Nephron progenitor cell (in vitro differentiated cells): ENCODE measurements around the gene POLA1.

ENCODE experiments used
- DNase-seq: peaks from one replicate; pipeline ENCODE4 v3.0.0; 2021
- H3K27ac Mint-ChIP-seq: 2 replicates; pipeline ENCODE4 v1.8.0; 2021; ENCODE audit warnings: mild to moderate bottlenecking, moderate library complexity, mixed read lengths
- H3K27me3 Mint-ChIP-seq: 2 replicates; pipeline ENCODE4 v1.8.0; 2021; ENCODE audit warnings: mild to moderate bottlenecking, low read depth, mixed read lengths; ENCODE audit not compliant: poor library complexity
- H3K36me3 Mint-ChIP-seq: 2 replicates; pipeline ENCODE4 v1.8.0; 2021; ENCODE audit warnings: low read depth, mixed read lengths
- H3K4me1 Mint-ChIP-seq: 2 replicates; pipeline ENCODE4 v1.8.0; 2021; ENCODE audit warnings: mixed read lengths
- H3K4me3 Mint-ChIP-seq: 2 replicates; pipeline ENCODE4 v1.8.0; 2021; ENCODE audit warnings: mild to moderate bottlenecking, moderate library complexity, mixed read lengths
- H3K9me3 Mint-ChIP-seq: 2 replicates; pipeline ENCODE4 v1.8.0; 2021; ENCODE audit warnings: mild to moderate bottlenecking, moderate library complexity, mixed read lengths
- TF ChIP-seq, protein P1 (sequence below): fragments of 200-600 bp; sonication (generic); IDR thresholded peaks from 2 replicates; pipeline ENCODE4 v1.5.0; 2021; ENCODE audit warnings: antibody characterized with exemption

Gene POLA1

GRCh38 chrX:25017667-25018247, 324.0 kb downstream of the POLA1 start:
- peaks cover 29% of the 10 kb centered on the region for H3K4me1 Mint-ChIP-seq
- H3K36me3 Mint-ChIP-seq, result no peaks in the 10 kb centered on the region
- no peak overlapping the region for H3K27ac Mint-ChIP-seq
- peak; percentile 50 for DNase-seq
- TF ChIP-seq, protein P1, sequence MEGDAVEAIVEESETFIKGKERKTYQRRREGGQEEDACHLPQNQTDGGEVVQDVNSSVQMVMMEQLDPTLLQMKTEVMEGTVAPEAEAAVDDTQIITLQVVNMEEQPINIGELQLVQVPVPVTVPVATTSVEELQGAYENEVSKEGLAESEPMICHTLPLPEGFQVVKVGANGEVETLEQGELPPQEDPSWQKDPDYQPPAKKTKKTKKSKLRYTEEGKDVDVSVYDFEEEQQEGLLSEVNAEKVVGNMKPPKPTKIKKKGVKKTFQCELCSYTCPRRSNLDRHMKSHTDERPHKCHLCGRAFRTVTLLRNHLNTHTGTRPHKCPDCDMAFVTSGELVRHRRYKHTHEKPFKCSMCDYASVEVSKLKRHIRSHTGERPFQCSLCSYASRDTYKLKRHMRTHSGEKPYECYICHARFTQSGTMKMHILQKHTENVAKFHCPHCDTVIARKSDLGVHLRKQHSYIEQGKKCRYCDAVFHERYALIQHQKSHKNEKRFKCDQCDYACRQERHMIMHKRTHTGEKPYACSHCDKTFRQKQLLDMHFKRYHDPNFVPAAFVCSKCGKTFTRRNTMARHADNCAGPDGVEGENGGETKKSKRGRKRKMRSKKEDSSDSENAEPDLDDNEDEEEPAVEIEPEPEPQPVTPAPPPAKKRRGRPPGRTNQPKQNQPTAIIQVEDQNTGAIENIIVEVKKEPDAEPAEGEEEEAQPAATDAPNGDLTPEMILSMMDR, result no peak
- peaks cover 11% of the 10 kb centered on the region for H3K9me3 Mint-ChIP-seq
- peaks cover 97% of the 10 kb centered on the region for H3K27me3 Mint-ChIP-seq
- peak overlapping the region; percentile 12 for H3K4me3 Mint-ChIP-seq

- TF ChIP-seq, protein P1, result no peak
- Mint-ChIP-seq H3K27ac (no peak overlapping the region), H3K9me3 (peaks cover 11% of the 10 kb centered on the region), H3K4me1 (peaks cover 29% of the 10 kb centered on the region), H3K36me3 (no peaks in the 10 kb centered on the region), H3K4me3 (no peak overlapping the region), H3K27me3 (peaks cover 100% of the 10 kb centered on the region)
- no peak for DNase-seq
Measured at GRCh38 chrX:25018682-25019081, 325.0 kb downstream of the POLA1 start.

DNA sequence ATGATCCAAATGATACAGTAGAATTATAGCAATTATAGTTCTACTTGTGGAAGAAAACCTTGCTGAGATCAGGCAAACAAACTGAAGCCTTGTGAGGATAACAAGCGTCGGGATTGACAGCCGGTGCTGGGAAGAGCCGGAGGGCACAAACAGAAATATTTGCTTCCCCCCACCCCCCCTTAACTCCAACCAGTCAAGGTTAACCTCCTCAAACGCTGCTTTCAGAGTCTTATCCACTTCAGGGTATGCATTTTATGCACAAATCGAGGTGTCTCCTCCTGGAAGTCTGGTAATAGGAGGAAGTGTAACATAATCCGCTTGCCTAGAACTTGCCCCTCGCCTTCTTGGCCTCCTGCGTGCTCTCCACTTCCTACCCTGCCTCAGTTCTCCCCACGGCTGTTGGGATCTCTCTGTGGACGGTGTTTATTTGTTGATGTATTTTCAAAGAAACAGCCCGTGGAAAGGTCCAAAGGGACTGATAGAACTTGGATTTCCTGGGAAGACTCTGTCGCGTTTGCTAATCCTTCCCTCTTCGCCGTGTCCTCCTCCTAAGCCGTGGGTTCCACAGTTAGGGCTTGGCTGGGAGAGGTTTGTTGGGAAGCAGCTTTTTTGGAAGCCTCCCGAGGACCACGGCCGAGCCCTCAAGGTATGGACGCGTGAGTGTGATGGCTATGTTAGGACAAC, 326.1 kb downstream of the POLA1 start:
- peaks cover 11% of the 10 kb centered on the region for H3K9me3 Mint-ChIP-seq
- H3K27me3 Mint-ChIP-seq, result peaks cover 100% of the 10 kb centered on the region
- TF ChIP-seq, protein P1, result no peak
- peaks cover 29% of the 10 kb centered on the region for H3K4me1 Mint-ChIP-seq
- peak overlapping the region; percentile 52 for H3K4me3 Mint-ChIP-seq
- no peaks in the 10 kb centered on the region for H3K36me3 Mint-ChIP-seq
- DNase-seq, result no peak
- H3K27ac Mint-ChIP-seq, result no peak overlapping the region

- H3K36me3 Mint-ChIP-seq, result no peaks in the 10 kb centered on the region
- peaks cover 29% of the 10 kb centered on the region for H3K4me1 Mint-ChIP-seq
- no peak overlapping the region for H3K27ac Mint-ChIP-seq
- peak overlapping the region; percentile 52 for H3K4me3 Mint-ChIP-seq
- peak; percentile 26 for DNase-seq
- TF ChIP-seq, protein P1, result no peak
- H3K9me3 Mint-ChIP-seq, result peaks cover 11% of the 10 kb centered on the region
- H3K27me3 Mint-ChIP-seq, result peaks cover 100% of the 10 kb centered on the region
Measured at GRCh38 chrX:25020391-25020904, 326.7 kb downstream of the POLA1 start.

DNA sequence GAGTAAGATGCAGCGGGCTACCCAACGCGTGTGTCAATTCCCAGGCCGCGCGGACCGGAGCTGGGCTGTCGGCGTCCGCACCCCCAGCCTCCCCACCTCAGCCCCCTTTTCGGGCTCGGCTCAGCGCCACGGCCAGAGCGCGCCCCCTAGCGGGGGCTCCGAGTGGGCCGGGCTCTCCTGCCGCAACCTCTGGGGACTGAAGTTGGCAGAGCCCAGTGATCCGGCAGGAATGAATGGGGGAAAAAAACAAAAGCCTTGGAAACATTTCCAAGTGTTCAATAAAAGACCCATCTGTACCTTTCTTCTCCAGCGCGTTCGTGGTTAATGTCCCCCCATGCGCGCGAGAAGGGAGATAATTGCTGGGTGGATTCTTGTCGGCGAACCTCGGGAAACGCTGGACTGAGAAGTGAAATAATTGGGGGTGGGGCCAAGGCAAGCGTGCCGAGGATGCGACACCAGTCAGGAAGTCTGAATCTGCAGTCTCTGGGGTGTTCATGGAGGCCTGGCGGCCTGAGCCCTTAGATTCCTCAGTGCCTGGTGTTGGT, 327.3 kb downstream of the POLA1 start:
- H3K27me3 Mint-ChIP-seq, result peaks cover 100% of the 10 kb centered on the region
- peaks cover 29% of the 10 kb centered on the region for H3K4me1 Mint-ChIP-seq
- TF ChIP-seq, protein P1, result peak; percentile 86
- DNase-seq, result peak; percentile 80
- no peaks in the 10 kb centered on the region for H3K36me3 Mint-ChIP-seq
- peaks cover 11% of the 10 kb centered on the region for H3K9me3 Mint-ChIP-seq
- H3K4me3 Mint-ChIP-seq, result peak overlapping the region; percentile 62
- no peak overlapping the region for H3K27ac Mint-ChIP-seq
